MCF 10A (cell line): ENCODE measurements around the gene M1AP. TPM values are rescaled to one million over a fixed set of nuclear protein-coding genes. Genes with fewer than 3 reads are reported as not detected.

Source experiments
- BruUV-seq: library from RNA; stranded (reverse); fragments of 400-500 nt; replicated peaks from 2 replicates; lab custom pipeline; 2021; lab: Mats Ljungman, UMichigan
- CTCF ChIA-PET: fragments of 300-600 bp; sonication (Branson Sonifier 250); formaldehyde crosslinking; extraction: SDS; loops from one replicate; lab custom pipeline; 2021; ENCODE audit warnings: antibody characterized with exemption, inconsistent platforms; lab: Yijun Ruan, JAX
- POLR2A ChIA-PET: fragments of 300-600, 350-650 bp; sonication (Branson Sonifier 250); formaldehyde crosslinking; extraction: SDS; loops from one replicate; lab custom pipeline; 2020; ENCODE audit warnings: antibody characterized with exemption, inconsistent platforms; lab: Yijun Ruan, JAX
- DNase-seq: peaks from one replicate; pipeline ENCODE4 v3.0.0-alpha.2; 2018; ENCODE audit not compliant: unreplicated experiment
- H3K27ac Mint-ChIP-seq: one replicate; pipeline ENCODE4 v1.8.0; 2022; ENCODE audit warnings: mild to moderate bottlenecking, low read depth, mixed read lengths; ENCODE audit not compliant: unreplicated experiment
- H3K27me3 Mint-ChIP-seq: one replicate; pipeline ENCODE4 v1.8.0; 2022; ENCODE audit warnings: mixed read lengths; ENCODE audit not compliant: insufficient read depth, unreplicated experiment
- H3K36me3 Mint-ChIP-seq: one replicate; pipeline ENCODE4 v1.8.0; 2022; ENCODE audit warnings: mild to moderate bottlenecking, moderate library complexity, mixed read lengths; ENCODE audit not compliant: insufficient read depth, unreplicated experiment
- H3K4me1 Mint-ChIP-seq: one replicate; pipeline ENCODE4 v1.8.0; 2022; ENCODE audit warnings: mixed read lengths; ENCODE audit not compliant: insufficient read depth, unreplicated experiment
- H3K4me3 Mint-ChIP-seq: one replicate; pipeline ENCODE4 v1.8.0; 2022; ENCODE audit warnings: mild to moderate bottlenecking, moderate library complexity, mixed read lengths; ENCODE audit not compliant: unreplicated experiment
- H3K9me3 Mint-ChIP-seq: one replicate; pipeline ENCODE4 v1.8.0; 2022; ENCODE audit warnings: mixed read lengths; ENCODE audit not compliant: unreplicated experiment
- CTCF ChIP-seq: fragments of 200-600 bp; IDR thresholded peaks from one replicate; pipeline ENCODE4 v1.8.0; 2022; ENCODE audit warnings: antibody characterized with exemption, mild to moderate bottlenecking; ENCODE audit not compliant: unreplicated experiment
- intact Hi-C: fragments of 100-400 bp; cut with micrococcal nuclease; formaldehyde crosslinking; loops from 2 replicates; pipeline ENCODE4 v1.14.1; 2022
- total RNA-seq: library from RNA; stranded (reverse); gene quantifications from 2 replicates; pipeline ENCODE4 v1.2.3, GENCODE V29; 2022

M1AP gene
- total RNA-seq, 1 experiment from 2014 or later: not detected

- intact Hi-C loops: no loop called here
- H3K4me3 Mint-ChIP-seq: peak overlapping the region; percentile 77
- ChIA-PET POLR2A (interaction anchor here (0.5 to 1.6 kb wide), 5 partner anchors 17 to 351 kb away, joined by 3 to 6 read pairs (median 4); partner anchors contain the start of genes AUP1, HTRA2 and PCGF1), CTCF (interaction anchor here (0.6 to 2.2 kb wide), 6 partner anchors 17 to 411 kb away, joined by 3 to 14 read pairs (median 4); no protein-coding TSS in a partner anchor)
- H3K27me3 Mint-ChIP-seq: no peaks in the 10 kb centered on the region
- no peak for DNase-seq
- no peak overlapping the region for H3K27ac Mint-ChIP-seq
- H3K36me3 Mint-ChIP-seq: no peaks in the 10 kb centered on the region
- peaks cover 11% of the 10 kb centered on the region for H3K4me1 Mint-ChIP-seq
- no TSS peak for BruUV-seq
- no peaks in the 10 kb centered on the region for H3K9me3 Mint-ChIP-seq
- TF ChIP-seq CTCF: no peak
Measured at GRCh38 chr2:74550231-74550630, 97.9 kb downstream of the M1AP start.

GRCh38 chr2:74548900-74549826 lies 99.0 kb downstream of the M1AP start:
- ChIA-PET POLR2A (interaction anchor here (0.8 kb wide), 1 partner anchor 42 kb away, joined by 5 read pairs; the partner anchor contains the start of gene PCGF1), CTCF (interaction anchor here (0.6 to 2.1 kb wide), 4 partner anchors 10 to 65 kb away, joined by 3 to 8 read pairs (median 4); no protein-coding TSS in a partner anchor)
- TSS peak; percentile 58 for BruUV-seq
- Mint-ChIP-seq H3K4me3 (peak overlapping the region; percentile 77), H3K4me1 (peaks cover 11% of the 10 kb centered on the region), H3K27me3 (no peaks in the 10 kb centered on the region), H3K36me3 (no peaks in the 10 kb centered on the region), H3K27ac (no peak overlapping the region), H3K9me3 (no peaks in the 10 kb centered on the region)
- peak; percentile 71 for DNase-seq
- TF ChIP-seq CTCF: no peak
- intact Hi-C loops: loop anchor here (5.0 kb wide), 1 partner anchor 38 kb away; no protein-coding TSS in a partner anchor

GRCh38 chr2:74548285-74548899 lies 99.7 kb downstream of the M1AP start:
- POLR2A ChIA-PET: interaction anchor here (0.7 to 0.8 kb wide), 2 partner anchors 41 to 59 kb away, joined by 3 to 5 read pairs; partner anchors contain the start of gene PCGF1

More at GRCh38 chr2:74548285-74548899, 99.7 kb downstream of the M1AP start:
- Mint-ChIP-seq H3K36me3 (no peaks in the 10 kb centered on the region), H3K9me3 (no peaks in the 10 kb centered on the region), H3K27me3 (no peaks in the 10 kb centered on the region), H3K27ac (peak overlapping the region; percentile 46), H3K4me1 (peaks cover 11% of the 10 kb centered on the region), H3K4me3 (peak overlapping the region; percentile 77)
- no peak for TF ChIP-seq CTCF
- intact Hi-C loops: loop anchor here (5.0 kb wide), 1 partner anchor 39 kb away; no protein-coding TSS in a partner anchor
- DNase-seq: no peak
- CTCF ChIA-PET: interaction anchor here (0.8 kb wide), 1 partner anchor 9 kb away, joined by 4 read pairs; no protein-coding TSS in a partner anchor
- BruUV-seq: no TSS peak
